ENCODE results near the gene MRTFA. TPM values are rescaled to one million over a fixed set of nuclear protein-coding genes. Genes with fewer than 3 reads are reported as not detected.

Gene MRTFA
- total RNA-seq, 4 donors from 2014 or later, result 36.3 to 98.2 (median 78.1) TPM

DNA sequence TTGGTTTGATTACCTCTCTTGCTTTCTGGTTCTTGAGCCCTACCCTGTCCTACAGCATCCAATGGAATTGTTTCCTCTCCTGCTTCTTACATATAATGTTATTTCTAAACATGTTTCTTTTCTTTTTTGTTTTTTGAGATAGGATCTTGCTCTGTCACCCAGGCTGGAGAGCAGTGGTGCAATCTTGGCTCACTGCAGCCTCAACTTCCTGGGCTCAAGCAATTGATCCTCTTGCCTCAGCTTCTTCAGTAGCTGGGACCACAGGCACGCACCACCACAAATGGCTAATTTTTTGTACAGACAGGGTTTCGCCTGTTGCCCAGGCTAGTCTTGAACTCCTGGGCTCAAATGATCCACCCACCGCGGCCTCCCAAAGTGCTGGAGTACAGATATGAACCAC lies 160.2 kb downstream of the MRTFA start:
- TF ChIP-seq POLR2A (IDR thresholded peaks at IDR 0.05), result no peak
- TF ChIP-seq CTCF (IDR thresholded peaks at IDR 0.05), result no peak
- H3K4me3 ChIP-seq, result no peak overlapping the region
- no peaks in the 10 kb centered on the region for H3K9me3 ChIP-seq
- no peaks in the 10 kb centered on the region for H3K36me3 ChIP-seq
- DNase-seq, result no peak
- no peaks in the 10 kb centered on the region for H3K27me3 ChIP-seq
- no peak overlapping the region for H3K27ac ChIP-seq
- H3K4me1 ChIP-seq, result no peaks in the 10 kb centered on the region

DNA sequence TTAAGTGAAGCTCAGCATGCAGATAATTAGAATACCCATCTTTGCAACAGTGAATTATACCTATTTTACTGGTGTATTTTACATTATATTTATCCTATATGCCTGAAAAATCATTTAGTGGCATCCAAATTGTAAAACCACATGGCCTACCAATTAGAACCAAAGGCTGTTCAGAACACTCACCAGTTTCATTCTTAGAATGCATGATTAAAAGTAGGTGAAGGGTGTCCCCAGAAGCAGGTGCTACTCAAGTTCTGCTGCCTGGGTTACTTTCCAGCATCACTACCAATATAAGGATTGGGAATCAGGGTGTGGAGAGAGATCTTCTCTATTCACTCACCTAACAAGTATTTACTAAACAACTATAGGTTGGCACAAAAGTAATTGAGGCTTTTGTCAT lies 162.8 kb downstream of the MRTFA start:
- Histone ChIP-seq H3K27me3 (no peaks in the 10 kb centered on the region), H3K4me1 (peaks cover 0 to 3% (median 0%) of the 10 kb centered on the region in 4 donors), H3K27ac (no peak overlapping the region), H3K36me3 (no peaks in the 10 kb centered on the region), H3K4me3 (no peak overlapping the region), H3K9me3 (no peaks in the 10 kb centered on the region)
- TF ChIP-seq POLR2A (IDR thresholded peaks at IDR 0.05) (no peak), CTCF (IDR thresholded peaks at IDR 0.05) (no peak)
- no peak for DNase-seq

DNA sequence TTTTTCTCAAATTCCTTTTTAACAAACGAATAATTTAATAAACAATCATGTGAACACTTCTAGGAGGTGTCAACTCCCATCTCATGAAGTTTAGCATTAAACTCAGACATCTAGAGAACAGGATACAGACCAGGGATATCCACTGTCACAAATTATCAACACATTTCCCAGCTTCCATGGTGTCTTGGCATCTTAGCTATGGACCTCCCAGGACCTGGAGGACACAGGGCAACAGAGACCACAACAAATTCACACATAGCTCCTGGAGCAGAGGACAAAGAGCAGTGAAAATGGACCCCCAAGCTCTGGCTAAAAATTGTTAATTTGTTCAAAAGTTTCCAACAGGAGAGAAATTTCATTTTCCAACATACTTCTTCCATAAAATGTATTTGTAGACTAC lies 163.9 kb downstream of the MRTFA start:
- H3K36me3 ChIP-seq, result no peaks in the 10 kb centered on the region
- no peak overlapping the region for H3K4me3 ChIP-seq
- no peaks in the 10 kb centered on the region for H3K9me3 ChIP-seq
- no peak overlapping the region for H3K27ac ChIP-seq
- H3K4me1 ChIP-seq, result peaks cover 0 to 12% (median 0%) of the 10 kb centered on the region in 4 donors
- H3K27me3 ChIP-seq, result no peaks in the 10 kb centered on the region
- TF ChIP-seq CTCF (IDR thresholded peaks at IDR 0.05) (no peak), POLR2A (IDR thresholded peaks at IDR 0.05) (no peak)
- DNase-seq, result no peak

DNA sequence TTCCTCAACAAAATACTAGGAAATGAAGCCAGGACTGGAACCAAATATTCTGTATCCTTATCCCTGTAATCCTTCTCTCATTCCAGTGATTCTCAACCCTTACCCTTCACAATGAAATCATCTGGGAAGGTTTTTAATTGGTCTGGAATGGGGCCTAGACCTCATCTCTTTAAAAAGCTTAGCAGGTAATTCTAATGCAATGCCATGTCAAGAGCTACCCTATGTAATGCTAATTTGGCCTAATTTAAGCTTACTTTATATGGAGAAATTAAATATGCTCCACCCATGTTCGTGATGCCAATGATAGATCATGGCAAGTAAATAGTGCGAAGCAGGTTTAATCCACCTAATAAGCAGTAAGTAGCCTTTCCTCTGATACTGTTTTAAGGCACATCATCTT lies 164.5 kb downstream of the MRTFA start:
- Histone ChIP-seq H3K27ac (no peak overlapping the region), H3K27me3 (no peaks in the 10 kb centered on the region), H3K9me3 (no peaks in the 10 kb centered on the region), H3K4me3 (no peak overlapping the region), H3K4me1 (peaks cover 0 to 12% (median 0%) of the 10 kb centered on the region in 4 donors), H3K36me3 (no peaks in the 10 kb centered on the region)
- TF ChIP-seq CTCF (IDR thresholded peaks at IDR 0.05) (no peak), POLR2A (IDR thresholded peaks at IDR 0.05) (no peak)
- DNase-seq, result no peak

DNA sequence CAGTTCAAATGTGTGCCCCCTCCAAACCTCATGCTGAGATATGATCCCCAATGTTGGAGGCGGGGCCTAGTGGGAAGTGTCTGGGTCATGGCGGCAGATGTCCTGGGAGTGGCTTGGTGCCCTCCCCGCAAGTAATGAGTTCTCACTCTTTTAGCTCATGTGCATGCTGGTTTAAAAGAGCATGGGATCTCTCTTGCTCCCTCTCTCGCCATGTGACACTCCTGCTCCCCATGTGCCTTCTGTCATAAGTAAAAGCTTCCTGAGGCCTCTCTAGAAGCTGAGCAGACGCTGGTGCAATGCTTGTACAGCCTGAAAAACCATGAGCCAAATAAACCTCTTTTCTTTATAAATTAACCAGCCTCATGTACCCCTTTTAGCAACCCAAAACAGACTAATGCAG lies 167.3 kb downstream of the MRTFA start:
- Histone ChIP-seq H3K36me3 (no peaks in the 10 kb centered on the region), H3K4me1 (peaks cover 0 to 12% (median 0%) of the 10 kb centered on the region in 4 donors), H3K27ac (no peak overlapping the region), H3K9me3 (no peaks in the 10 kb centered on the region), H3K4me3 (no peak overlapping the region), H3K27me3 (no peaks in the 10 kb centered on the region)
- TF ChIP-seq CTCF (IDR thresholded peaks at IDR 0.05) (no peak), POLR2A (IDR thresholded peaks at IDR 0.05) (no peak)
- no peak for DNase-seq

DNA sequence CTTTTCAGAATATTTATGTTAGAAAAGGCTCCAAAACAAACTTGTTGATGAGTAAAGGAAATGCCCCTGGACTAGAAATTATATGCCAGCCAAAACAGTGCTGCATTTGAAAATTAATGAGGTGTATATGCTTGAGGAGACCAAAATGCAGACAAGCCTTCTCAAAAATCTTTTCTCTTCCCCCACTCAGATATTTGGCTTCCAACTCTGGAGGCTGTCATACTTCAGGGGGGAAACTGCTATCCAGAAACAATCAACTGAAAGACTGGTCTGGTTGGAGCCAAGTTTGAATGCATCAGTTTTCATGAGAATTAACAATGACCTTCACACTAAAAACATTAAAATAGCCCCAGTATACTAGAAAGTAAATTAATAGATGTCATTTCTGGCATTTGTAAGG lies 167.9 kb downstream of the MRTFA start:
- no peak for TF ChIP-seq CTCF (IDR thresholded peaks at IDR 0.05)
- TF ChIP-seq POLR2A (IDR thresholded peaks at IDR 0.05), result no peak
- no peak for DNase-seq
- Histone ChIP-seq H3K27me3 (no peaks in the 10 kb centered on the region), H3K9me3 (no peaks in the 10 kb centered on the region), H3K4me1 (peaks cover 0 to 12% (median 0%) of the 10 kb centered on the region in 4 donors), H3K36me3 (no peaks in the 10 kb centered on the region), H3K4me3 (no peak overlapping the region), H3K27ac (no peak overlapping the region)
